Measurements from ENCODE around the gene RNF130. TPM values are rescaled to one million over a fixed set of nuclear protein-coding genes. Genes with fewer than 3 reads are reported as not detected.

RNF130 gene
- total and polyA plus RNA-seq, 9 of the 15 experiments (the other 6 are each of a cell fraction or from before 2014, with no cell fraction given): 5.8 to 39.4 (median 27.1) TPM

- TF ChIP-seq ZBTB9 (CRISPR knock-in tag; IDR thresholded peaks at IDR 0.05) (no peak), BCL6 (CRISPR knock-in tag; IDR thresholded peaks at IDR 0.05) (peak; percentile 4; the same call in 1 of the 2 replicates), RBBP5 (IDR thresholded peaks at IDR 0.05; ENCODE audit: borderline replicate concordance, insufficient read depth, low read length, poor library complexity, severe bottlenecking) (peak; percentile 62), DIDO1 (tag; IDR thresholded peaks at IDR 0.05; ENCODE audit: low read depth) (no peak), PTTG1 (tag; IDR thresholded peaks at IDR 0.05; ENCODE audit: low read depth) (peak; percentile 48; the same call in 1 of the 2 replicates), EP400 (IDR thresholded peaks at IDR 0.05) (peak; percentile 62), ZNF592 (IDR thresholded peaks at IDR 0.05) (peak; percentile 65), SP1 (CRISPR knock-in tag; IDR thresholded peaks at IDR 0.05) (peak; percentile 65; the same call in 1 of the 2 replicates), SMAD2 (IDR thresholded peaks at IDR 0.05; ENCODE audit: low read depth, low read length) (no peak), DLX4 (CRISPR knock-in tag; IDR thresholded peaks at IDR 0.05) (no peak), MCM7 (IDR thresholded peaks at IDR 0.05) (no peak; a peak in 1 of 4 replicates), PHB (CRISPR knock-in tag; IDR thresholded peaks at IDR 0.05) (no peak), ZFPM2 (CRISPR knock-in tag; IDR thresholded peaks at IDR 0.05) (no peak), KLF13 (tag; IDR thresholded peaks at IDR 0.05; ENCODE audit: borderline replicate concordance, low read depth) (peak; percentile 55; the same call in 1 of the 2 replicates), TSHZ1 (CRISPR knock-in tag; IDR thresholded peaks at IDR 0.05) (no peak), ZNF165 (CRISPR knock-in tag; IDR thresholded peaks at IDR 0.05; ENCODE audit: borderline replicate concordance) (no peak), PML (IDR thresholded peaks at IDR 0.05; ENCODE audit: low read length) (peak; percentile 95)
These were observed 22.3 kb upstream of the RNF130 start (continued) for GRCh38 chr5:180093651-180094382.
